NCI-H1694 treated with DMSO at 0.1 percent for 48 hours (cell line): ENCODE results near the gene LMO7.

ENCODE experiments used
- DNase-seq: peaks from one replicate; lab custom pipeline; 2025; lab: John Stamatoyannopoulos, UW

The LMO7 gene

DNA sequence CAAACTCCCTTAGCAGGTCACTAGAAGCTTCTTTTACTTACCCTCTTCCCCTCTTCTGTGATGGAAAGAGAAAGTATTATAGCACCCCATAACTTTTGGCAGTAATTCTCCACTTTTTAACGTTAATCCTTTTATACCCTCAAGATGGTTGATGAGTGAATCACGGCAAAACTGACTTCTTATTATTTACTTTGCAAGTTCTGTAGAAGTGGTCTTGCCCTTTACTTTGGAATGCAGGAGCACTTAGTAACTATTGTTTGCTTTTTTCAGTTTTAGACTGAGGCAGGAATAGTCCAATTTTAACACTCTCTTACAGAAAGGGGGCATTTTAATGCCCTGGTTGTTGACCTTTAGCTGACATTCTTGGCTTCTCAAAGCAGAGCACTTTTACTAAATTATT is 260.1 kb downstream of the LMO7 start:
- no peak for DNase-seq

DNA sequence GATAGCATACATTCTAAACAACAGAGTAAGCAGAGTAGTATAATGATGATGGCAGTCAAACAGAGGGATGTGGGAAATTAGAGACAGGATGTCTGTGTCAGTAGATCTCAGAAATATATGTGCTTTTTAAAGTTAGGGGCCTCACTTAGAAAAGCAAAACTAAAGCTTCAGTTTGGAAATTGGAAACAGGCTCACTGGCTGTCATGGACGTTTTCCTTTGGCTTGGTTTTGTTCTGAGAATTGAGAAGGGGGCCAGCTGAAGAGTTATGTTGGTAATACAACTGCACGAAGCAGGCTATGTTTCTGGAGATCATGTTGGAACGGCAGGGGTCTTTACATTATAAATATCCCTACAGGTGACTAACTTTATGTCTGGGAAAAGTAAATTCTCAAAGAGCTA is 261.3 kb downstream of the LMO7 start:
- no peak for DNase-seq

DNA sequence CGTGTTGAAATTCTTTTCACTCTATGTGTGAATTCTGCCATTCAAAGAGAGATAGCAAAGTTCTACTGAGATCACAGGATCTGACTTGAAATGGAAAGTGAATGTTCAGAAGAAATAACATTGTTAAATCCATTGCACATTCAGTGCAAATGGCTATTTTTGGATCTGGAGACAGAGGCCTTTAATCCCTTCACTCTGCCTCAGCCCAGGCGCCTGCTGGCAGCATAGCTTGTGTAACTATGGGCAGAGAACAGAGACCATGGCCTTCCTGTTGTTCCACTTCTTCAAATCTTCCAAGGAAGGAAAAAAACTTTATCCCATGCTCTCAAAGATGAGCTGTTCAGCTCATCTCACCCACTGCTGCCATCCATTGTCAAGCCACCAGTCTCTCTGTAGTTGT is 265.4 kb downstream of the LMO7 start:
- no peak for DNase-seq

DNA sequence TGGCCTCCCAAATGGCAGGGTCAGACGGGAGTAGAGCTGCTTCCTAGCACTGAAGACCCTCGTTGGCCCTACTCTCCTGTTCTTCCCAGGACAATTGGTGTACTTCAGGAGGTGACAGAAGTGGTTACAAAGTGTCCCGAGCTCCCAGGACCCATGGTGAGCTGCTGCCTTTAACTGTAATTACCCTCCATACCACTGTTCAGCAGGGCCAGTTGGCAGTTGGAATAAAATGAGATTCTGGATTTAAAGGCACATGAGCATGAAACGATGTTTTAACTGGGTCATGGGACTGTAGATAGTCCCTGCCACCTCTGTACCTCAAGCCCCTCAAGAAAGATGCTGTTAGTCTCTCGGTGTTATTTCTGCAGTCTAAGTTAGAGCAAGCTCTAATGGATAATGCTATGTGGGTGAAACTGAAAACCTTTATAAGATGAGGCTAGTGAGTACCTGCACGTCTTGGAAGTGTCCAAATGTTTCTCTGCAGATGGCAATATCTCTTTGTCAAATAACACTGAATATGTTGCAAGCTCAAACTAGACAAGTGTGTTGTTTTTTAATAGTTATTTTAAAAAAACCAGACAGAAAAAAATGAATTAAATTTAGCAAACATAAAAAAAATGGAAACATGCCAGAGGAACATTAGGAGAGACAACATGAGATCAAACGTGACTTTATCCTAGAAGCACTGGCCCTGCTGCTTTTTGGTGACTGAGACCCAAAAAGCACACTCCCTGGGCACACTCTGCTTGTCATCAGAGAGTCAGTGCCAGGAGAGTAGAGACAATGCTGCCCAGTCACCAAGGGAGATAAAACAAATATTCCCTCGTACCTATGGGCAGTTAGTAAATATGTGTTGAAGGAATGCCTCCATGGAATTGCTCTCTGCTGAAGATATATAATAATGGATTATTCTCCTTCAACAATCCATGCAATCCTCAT is 266.3 kb downstream of the LMO7 start:
- DNase-seq, result peak; percentile 76

DNA sequence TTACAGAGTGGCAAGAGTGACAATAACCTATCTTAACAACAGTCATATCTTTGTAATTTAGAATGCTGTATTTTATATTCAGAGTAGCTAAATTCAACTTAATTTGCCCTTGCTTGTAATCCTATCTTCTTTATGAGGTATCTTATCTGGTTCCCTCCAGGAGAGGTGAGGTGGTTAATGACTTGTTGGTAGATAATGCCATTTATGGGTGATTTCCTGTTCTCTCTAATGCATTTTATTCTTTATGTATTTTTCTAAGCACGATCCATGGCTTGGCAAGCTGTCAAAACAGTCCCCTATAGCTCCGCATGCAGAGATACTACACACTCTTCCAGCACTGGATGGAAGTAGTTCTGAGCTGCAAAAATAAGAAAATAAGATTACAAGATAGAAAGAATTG is 267.9 kb downstream of the LMO7 start:
- peak; percentile 9 for DNase-seq

DNA sequence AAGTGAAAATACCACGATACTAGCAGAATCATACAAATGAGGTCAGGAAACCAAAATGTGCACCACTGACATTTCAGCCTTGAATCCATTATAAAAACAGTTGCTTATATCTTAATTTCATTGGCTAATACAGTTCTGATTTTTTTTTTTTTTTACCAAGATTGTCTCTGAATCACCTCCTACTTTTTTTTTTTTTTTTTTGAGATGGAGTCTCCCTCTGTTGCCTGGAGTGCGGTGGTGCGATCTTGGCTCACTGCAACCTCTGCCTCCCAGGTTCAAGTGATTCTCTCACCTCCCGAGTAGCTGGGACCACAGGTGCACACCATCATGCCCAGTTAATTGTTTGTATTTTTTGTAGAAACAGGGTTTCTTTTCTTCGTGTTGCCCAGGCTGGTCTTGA is 270.2 kb downstream of the LMO7 start:
- DNase-seq, result no peak

DNA sequence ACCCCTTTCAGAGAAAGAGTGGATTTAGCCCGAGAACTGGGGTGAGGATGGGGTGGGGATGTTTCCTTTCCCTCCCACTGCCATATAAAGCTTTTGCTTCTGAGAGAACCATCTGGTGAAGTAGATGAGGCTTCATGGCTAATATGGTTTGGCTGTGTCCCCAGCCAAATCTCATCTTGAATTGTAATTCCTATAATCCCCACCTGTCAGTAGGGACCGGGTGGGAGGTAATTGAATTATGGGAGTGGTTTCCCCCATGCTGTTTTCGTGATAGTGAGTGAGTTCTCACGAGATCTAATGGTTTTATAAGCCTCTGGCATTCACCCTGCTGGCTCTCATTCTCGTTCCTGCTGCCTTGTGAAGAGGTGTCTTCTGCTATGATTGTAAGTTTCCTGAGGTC is 270.9 kb downstream of the LMO7 start:
- DNase-seq, result peak; percentile 83

DNA sequence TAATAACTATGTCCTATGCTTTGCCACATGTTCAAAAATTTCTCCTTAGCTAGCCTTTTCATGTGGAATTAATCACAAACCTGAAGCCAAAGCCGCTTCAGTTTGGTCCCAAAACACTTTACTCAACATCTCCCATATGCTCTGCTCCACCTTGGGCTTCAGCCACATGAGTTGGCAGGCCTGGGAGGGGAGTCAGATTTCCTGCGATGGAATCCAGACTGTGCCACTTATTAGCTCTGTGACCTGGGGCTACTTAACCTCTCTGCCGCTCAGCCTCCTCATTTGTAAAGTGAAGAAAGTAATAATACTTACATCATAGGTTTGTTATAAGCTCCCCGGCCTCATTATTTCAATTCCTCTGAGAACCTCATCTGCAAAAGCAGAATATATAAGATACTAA is 272.0 kb downstream of the LMO7 start:
- peak; percentile 97 for DNase-seq
